Fibroblast of skin of left biceps (primary cell): ENCODE measurements around the gene SLC5A5.
A peak's percentile ranks its signal among the peaks of the same experiment; 100 is the strongest.
"Not testable (repeated sequence)": the region's sequence is repeated elsewhere in the genome, so short reads cannot be mapped to it uniquely, and the experiment has no call there.

ENCODE experiments used
- DNase-seq, 2 experiments: peaks; one replicate each; pipeline ENCODE4 v3.0.0-alpha.2; 2013; ENCODE audit warnings: low read depth in 2 of 2

Gene SLC5A5

DNA sequence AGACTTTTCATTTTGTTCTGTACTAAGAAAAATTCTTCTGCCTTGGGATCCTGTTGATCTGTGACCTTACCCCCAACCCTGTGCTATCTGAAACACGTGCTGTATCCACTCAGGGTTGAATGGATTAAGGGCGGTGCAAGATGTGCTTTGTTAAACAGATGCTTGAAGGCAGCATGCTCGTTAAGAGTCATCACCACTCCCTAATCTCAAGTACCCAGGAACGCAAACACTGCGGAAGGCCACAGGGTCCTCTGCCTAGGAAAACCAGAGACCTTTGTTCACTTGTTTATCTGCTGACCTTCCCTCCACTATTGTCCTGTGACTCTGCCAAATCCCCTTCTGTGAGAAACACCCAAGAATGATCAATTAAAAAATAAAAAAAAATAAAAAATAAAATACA, 47.4 kb downstream of the SLC5A5 start:
- not testable (repeated sequence) for DNase-seq

DNA sequence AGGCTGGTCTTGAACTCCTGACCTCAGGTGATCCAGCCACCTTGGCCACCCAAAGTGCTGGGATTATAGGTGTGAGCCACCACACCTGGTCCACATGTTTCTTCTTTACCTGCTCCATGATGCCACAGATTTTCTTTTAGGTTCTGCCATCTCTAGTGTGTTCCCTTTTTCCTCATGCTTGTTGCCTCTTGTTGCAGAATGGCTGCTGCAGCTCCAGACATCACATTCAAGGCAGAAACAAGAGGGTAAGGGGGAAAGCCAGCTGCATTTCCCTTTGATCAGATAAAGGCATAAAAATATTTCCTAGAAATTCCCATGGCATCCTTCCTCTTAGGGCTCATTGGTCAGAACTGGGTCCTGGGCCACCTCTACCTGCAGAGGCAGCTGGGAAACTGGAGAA, 48.8 kb downstream of the SLC5A5 start:
- DNase-seq: no peak

DNA sequence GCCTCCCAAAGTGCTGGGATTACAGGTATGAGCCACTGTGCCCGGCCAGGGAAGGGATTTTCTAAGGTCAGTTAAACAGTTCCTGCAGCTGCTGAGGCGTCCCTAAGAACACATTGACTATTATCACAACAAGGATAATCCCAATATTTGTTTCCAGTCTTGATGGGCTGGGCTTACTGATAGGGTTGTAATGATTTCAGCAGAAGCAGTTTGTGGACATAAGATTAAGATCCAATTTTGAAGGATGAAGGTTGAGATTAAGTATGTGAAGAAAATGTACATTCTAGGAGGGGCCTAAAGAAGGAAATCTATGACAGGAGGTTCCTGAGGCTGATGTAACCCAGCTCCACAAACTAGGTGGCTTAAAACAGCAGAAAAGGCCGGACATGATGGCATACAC, 50.4 kb downstream of the SLC5A5 start:
- DNase-seq: no peak

DNA sequence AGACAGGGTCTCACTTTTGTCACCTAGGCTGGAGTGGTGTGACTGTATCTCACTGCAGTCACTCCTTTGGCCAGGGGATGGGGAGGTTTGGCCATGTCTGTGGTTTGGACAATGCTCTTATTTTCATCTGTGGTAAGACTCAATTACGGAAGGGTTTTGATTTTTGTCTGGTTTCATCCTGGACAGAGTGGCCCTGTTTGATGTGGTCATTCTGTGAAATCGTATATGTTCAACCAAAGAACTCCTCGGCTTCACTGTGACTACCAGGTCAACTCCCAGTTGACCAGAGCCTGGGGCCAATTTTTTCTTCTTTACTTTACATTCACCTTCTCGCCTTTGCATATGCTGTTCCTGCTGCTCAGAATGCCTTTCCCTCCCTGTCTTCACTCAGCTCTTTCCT, 54.3 kb downstream of the SLC5A5 start:
- no peak for DNase-seq

DNA sequence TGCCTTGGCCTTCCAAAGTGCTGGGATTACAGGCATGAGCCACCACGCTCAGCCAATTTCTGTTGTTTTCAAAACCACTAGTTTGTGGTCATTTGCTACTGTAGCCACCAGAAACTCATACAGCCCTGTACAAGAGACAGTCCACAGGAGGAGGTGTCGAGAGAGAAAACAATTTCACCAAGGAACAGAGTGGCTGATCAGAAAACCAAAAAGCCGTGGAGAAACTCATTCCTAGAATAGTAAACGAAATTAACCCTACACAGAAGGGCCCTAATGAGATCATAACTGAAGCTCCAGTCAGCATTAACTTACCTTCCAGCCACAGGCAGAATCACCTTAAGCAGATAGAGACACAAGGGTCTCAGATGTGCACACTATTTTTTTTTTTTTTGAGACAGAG, 57.3 kb downstream of the SLC5A5 start:
- no peak for DNase-seq

DNA sequence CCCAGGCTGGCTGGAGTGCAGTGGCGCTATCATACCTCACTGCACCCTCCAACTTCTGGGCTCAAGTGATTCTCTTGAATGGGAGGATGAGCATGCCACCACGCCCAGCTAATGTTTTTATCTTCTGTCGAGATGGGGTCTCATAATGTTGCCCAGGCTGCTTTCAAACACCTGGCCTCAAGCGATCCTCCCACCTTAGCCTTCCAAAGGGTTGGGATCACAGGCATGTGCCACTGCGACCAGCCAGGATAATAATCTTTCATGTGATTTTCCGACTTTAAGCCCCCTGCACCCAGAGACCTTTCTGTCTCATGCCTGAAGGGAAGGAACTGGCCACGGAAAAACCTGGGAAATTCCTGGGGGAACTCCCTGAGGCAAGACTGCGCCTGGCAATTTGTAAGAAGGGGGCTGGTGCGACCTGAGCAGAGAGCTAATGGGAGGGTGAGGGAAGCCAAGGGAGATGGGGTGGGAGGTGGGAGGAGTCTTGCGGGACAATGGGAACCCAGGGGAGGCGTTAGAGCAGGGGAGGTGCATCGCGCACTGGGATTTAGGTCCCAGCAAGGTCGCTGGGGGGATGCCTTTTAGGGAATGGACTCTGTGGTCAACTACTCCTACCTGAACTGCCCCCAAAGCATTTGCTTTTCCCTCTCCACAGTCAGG, 59.9 kb downstream of the SLC5A5 start:
- no peak for DNase-seq

DNA sequence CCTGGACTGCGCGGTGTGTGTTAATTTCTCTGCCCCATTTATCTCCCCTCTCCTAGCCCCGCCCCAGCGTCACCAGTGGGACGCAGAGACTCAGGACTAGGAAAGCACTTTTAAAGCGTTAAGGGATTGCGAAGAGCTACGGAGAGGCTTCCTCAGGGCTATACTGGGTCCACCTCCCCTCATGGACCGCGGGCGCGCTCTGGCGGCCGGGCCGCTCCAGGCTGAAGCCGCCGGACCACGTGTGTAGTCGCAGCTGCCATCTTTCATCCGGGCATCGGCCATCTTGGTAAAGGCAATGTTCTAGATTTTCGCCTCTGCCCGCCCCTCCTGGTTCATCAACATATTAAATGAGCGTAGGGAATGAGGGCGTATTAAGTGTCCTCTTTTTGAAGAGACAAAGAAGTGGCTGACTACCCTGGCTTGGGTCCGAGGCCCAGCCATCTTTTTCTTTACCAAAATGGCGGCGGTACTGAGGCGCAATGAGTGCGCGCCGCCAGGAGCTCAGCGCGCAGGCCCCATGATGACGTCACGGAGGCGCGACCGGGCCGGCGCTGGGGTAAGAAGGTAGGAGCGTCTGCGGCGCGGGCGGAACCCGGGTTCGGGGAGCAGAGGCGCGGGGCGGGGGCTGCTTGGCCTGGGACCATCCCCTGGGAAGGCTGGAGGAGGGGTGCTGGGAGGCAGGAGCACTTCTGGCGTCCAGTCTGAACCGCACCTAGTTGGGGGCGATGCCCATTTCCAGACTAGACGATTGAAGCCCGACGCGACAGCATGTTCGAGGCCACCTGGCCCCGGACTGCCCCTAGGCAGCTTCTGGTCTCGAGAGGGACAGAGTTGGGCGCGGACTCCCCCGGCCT, 61.0 kb downstream of the SLC5A5 start, which contains the start of gene CCDC124:
TSS of gene CCDC124 (plus strand) at position 531 of the 854 bp plus-strand sequence. CDS start 3,406 bp downstream, outside the sequence.
- DNase-seq: peak; percentile 71 to 73

DNA sequence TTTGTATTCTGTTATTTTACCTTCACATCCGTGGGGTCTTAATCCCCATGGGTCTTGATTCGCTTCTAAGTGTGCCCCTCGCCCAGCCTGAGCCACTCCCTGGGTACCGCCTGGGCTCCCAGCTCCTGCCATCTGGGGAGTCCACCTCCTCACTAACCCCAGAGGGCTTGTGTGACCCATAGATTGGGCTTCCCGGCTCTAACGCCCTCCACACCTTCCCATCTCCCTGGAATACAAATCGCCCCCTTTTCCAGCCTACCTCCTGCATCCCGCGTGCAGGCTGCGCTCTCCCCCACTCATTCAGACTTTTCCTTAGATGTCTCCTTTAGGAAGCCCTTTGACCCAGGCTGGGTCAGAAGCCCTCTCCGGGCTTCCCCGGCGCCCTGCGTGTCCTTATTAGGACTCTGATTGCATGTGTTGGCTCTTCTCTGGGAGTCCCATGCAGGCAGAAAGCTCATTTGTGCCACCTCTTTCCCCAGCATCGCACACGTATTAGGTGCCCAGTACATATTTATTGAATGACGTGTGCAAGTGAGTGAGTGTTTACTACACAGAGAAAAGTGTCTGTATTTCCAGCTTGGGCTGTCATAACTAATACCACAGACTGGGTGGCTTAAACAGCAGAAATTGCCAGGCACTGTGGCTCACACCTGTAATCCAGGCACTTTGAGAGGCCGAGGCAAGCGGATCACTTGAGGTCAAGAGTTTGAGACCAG, 61.8 kb downstream of the SLC5A5 start:
- no peak for DNase-seq

DNA sequence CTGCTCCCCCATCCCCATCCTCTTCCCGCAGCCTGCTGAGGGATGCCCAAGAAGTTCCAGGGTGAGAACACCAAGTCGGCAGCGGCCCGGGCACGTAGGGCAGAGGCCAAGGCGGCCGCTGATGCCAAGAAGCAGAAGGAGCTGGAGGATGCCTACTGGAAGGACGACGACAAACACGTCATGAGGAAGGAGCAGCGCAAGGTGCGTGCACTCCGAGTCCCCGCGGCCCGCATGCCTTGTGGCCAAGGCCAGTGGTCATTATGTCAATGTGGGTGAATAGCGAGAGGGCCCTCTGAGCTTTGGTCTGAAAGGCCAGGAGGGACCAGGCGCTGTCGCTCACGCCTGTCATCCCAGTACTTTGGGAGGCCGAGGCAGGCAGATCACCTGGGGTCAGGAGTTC, 64.6 kb downstream of the SLC5A5 start:
- no peak for DNase-seq

DNA sequence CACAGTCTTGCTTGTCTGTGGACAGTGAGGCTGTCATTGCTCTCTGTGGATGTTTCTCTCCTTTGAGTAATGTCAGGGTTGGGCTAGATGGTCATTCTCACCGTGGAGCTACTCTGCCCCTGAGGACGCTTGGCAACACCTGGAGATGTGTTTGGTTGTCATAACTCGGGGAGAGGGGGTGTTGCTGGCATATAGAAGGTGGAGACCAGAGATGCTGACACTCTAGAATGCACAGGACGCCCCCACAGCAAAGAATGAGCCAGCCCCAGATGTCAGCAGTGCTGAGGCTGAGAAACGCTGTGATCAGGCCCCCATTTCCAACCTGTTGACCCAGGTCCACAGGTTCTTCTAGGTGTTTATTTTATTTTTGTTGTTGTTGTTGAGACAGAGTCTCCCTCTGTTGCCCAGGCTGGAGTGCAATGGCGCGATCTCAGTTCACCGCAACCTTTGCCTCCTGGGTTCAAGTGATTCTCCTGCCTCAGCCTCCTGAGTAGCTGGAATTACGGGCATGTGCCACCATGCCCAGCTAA, 65.7 kb downstream of the SLC5A5 start:
- no peak for DNase-seq

DNA sequence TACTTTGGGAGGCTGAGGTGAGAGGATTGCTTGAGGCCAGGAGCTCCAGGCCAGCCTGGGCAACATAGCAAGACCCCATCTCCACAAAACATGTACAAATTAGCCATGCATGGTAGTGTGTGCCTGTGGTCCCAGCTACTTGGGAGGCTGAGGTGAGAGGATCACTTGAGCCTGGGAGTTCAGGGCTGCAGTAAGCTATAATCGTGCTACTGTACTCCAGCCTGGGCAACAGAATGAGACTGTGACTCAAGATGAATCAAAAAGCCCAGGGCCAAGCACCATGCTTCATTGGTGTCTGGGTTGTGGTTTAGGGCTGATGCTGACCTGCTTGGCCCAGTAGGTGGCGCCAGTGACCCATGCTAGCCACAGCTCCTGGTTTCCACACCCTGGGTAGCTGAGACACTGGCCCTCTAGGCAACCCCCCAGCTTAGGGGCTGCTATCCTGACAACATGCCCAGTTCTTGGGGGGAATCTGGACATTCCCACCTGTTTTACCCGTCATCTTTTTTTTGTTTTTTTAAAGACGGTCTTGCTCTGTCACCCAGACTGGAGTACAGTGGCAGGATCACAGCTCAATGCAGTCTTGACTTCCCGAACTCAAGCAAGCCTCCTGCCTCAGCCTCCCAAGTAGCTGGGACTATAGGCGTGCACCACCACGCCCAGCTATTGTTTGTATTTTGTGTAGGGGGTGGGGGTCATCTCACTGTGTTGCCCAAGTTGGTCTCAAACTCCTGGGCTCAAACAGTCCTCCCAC, 66.5 kb downstream of the SLC5A5 start:
- DNase-seq: peak; percentile 38 to 40

DNA sequence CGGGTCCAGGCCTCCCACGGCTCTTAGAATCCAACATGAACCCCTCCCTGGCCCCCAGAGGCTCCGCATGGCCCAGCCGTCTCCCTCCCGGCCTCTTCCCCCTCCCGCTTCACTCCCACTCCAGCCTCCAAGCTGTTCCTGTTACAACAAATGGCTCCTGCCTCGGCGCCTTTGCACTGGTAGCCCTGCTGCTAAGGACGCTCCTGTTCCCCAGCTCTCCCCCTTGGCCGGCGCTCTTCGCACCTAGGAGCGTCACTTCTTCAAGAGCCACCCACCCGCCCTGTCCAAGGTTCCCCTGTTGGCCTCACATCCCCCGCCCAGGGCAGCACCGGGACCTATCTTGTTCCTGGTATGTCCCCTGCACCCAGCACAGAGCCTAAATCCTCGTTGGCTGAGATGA, 70.4 kb downstream of the SLC5A5 start:
- no peak for DNase-seq

DNA sequence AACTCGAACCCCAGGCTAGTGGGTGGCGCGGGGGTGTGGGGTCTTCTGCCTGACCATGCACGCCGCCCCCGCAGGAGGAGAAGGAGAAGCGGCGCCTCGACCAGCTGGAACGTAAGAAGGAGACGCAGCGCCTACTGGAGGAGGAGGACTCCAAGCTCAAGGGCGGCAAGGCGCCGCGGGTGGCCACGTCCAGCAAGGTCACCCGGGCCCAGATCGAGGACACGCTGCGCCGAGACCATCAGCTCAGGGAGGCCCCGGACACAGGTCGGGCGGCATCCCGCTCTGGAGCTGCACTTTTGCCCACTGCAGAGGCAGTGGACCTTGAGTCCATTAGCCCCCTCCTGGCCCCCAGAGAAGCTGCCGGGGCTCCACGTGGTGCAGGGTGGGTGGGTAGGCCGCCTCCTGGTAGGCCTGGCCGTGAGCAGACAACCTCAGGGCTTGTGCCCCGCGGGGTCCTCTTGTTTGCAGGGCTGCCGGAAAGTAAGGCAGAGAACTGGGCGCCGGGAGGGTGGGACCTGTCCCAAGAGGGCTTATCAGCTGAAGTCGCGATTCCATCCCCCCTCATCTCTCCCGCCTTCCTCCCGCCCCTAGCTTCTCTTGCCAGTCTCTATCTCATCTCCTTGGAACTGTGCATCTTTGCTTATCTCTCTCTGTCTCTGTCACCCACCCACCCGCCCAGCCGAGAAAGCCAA, 71.0 kb downstream of the SLC5A5 start:
- DNase-seq: no peak

DNA sequence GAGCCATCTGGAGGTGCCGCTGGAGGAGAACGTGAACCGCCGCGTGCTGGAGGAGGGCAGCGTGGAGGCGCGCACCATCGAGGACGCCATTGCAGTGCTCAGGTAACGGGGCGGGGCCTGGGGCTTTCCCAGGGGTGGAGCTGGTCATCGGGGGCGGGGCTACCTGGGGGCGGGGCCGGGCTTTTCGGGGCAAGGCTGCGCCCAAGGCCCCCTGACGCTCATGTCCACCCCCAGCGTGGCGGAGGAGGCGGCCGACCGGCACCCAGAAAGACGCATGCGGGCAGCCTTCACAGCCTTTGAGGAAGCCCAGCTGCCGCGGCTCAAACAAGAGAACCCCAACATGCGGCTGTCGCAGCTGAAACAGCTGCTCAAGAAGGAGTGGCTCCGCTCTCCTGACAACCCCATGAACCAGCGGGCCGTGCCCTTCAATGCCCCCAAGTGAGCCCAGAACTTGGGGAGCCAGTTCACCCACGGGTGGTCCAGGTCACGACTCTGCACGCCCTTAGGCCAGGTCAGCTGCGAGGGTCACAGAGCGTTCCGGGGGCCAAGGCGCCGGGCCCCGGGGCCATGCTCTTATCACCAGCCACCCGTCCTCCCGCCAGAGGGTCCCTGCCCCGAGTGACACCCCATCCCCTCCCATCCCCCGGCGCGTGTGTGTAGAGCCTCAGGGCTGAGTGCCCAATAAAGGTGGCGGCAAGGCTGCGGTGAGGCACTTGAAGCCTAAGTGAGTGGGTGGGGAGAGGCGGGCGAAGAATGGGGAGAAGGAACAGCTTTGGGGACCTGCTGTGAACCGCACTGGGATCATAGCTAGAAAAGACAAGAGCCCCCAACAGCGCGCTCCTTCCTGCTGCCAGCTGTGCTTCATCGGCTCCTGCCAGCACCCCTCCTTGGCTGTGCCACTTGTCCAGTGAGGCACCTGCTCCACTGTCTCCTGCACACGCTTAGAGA, 71.8 kb downstream of the SLC5A5 start:
- DNase-seq: no peak

DNA sequence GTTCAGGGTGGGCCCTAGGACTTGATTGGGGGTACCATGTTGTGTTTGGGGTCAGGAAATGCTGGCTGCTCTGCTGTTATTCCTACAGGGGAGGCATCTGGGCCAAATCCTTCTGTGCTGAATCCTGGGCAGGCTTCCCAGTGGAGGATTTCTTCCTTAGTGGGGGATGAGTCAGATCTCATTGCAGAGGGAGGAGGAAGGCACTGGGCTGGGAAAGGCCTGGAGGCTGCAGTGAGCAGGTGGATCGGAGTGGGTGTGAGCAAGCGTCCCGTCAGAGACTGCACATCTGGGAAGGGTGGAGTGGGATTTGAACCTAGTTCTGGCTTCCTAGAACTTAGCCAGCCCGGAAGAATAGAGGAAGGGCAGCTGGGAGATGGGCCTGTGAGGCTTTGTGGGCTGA, 72.6 kb downstream of the SLC5A5 start:
- peak; percentile 29 to 35 for DNase-seq
